Muscle layer of colon (tissue), 2 donors: ENCODE data around the gene SLC25A24.
"Not testable (repeated sequence)": the region's sequence is repeated elsewhere in the genome, so short reads cannot be mapped to it uniquely, and the experiment has no call there.

Experiments used
- H3K27ac ChIP-seq: one replicate; pipeline ENCODE4 v1.7.0; 2013; ENCODE audit warnings: low read depth, mild to moderate bottlenecking, low read length, moderate library complexity
- H3K27me3 ChIP-seq, 2 donors: one replicate each; pipeline ENCODE4 v1.7.0; 2013; ENCODE audit warnings: low read length in 2 of 2, mild to moderate bottlenecking in 2 of 2; ENCODE audit not compliant: insufficient read depth in 2 of 2, control insufficient read depth in 1 of 2
- H3K36me3 ChIP-seq: one replicate; pipeline ENCODE4 v1.7.0; 2013; ENCODE audit warnings: mild to moderate bottlenecking, low read length; ENCODE audit not compliant: insufficient read depth
- H3K4me1 ChIP-seq: one replicate; pipeline ENCODE4 v1.7.0; 2013; ENCODE audit warnings: mild to moderate bottlenecking, low read length; ENCODE audit not compliant: insufficient read depth
- H3K4me3 ChIP-seq, 2 donors: one replicate each; pipeline ENCODE4 v1.7.0; 2013; ENCODE audit warnings: low read length in 2 of 2, low read depth in 1 of 2, mild to moderate bottlenecking in 1 of 2, moderate library complexity in 1 of 2
- H3K9ac ChIP-seq: one replicate; pipeline ENCODE4 v1.7.0; 2013; ENCODE audit warnings: low read length
- H3K9me3 ChIP-seq: one replicate; pipeline ENCODE4 v1.7.0; 2013; ENCODE audit warnings: mild to moderate bottlenecking, low read length
- donor health status: abdominal sarcoma.
- donor health status: Adenocarcinoma of cecum.

Gene SLC25A24

DNA sequence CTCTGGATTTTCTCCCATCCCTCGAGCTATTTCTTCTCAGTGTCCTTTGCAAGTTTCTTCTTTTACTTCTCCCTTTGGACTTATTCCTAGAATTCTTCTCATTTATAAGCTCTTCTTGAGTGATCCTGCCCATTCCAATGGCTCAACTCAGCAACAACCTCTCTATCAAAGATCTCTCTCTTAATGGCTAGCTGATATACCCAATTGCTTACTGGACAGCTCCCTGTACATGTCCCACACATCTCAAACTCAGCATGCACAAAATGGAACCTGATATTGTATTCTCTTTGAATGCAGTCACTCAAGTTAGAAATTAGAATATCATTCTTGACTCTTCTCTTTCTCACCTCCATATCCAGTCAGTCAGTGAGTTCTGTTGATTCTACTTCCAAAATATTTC lies 48.6 kb downstream of the SLC25A24 start:
- no peak overlapping the region for H3K4me3 ChIP-seq
- no peak overlapping the region for H3K9ac ChIP-seq
- H3K27ac ChIP-seq, result no peak overlapping the region
- peaks cover 36% of the 10 kb centered on the region for H3K36me3 ChIP-seq
- no peaks in the 10 kb centered on the region for H3K4me1 ChIP-seq
- no peaks in the 10 kb centered on the region for H3K27me3 ChIP-seq
- H3K9me3 ChIP-seq, result no peaks in the 10 kb centered on the region

DNA sequence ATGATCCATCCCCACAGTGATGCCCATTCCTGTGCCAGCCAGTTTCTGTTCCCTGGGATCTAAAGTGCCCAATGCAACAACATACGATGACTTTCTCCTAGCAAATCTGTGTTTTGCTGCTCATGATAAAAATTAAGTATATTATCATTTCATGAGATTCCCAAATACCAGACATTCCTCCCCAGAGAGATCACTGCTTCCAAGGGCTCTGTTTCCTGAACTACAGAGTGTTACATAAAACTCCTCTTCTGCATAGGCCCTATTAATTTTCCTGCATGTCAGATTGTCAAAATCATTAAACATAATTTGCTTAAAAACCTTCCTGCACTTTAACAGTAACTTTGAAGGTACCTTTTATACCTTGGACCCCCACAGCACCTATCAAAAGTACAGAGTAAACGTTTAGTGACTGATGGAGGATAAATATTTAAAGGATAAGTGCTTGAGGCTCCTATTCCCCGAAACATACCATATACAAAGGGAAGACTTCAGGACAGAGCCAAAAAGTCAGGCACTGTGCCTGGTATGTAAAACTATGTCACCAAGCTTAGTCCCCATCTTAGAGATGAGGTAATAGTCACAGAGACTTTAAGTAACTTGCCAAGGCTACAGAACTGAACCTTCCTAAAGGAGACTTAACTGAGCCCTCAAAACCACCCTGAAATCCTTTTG lies 50.2 kb downstream of the SLC25A24 start:
- Histone ChIP-seq H3K36me3 (peaks cover 36% of the 10 kb centered on the region), H3K9ac (no peak overlapping the region), H3K27ac (no peak overlapping the region), H3K4me1 (no peaks in the 10 kb centered on the region), H3K27me3 (no peaks in the 10 kb centered on the region), H3K9me3 (no peaks in the 10 kb centered on the region), H3K4me3 (no peak overlapping the region)

DNA sequence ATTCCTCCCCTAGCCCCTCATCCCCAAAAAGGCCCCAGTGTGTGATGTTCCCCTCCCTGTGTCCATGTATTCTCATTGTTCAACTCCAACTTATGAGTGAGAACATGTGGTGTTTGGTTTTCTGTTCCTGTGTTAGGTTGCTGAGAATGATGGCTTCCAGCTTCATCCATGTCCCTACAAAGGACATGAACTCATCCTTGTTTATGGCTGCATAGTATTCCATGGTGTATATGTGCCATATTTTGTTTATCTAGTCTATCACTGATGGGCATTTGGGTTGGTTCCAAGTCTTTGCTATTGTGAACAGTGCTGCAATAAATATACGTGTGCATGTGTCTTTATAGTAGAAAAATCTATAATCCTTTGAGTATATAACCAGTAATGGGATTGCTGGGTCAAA lies 55.6 kb downstream of the SLC25A24 start:
- not testable (repeated sequence) for H3K27me3 ChIP-seq, H3K4me1 ChIP-seq, H3K9ac ChIP-seq, H3K4me3 ChIP-seq, H3K27ac ChIP-seq, H3K9me3 ChIP-seq
- peaks cover 23% of the 10 kb centered on the region for H3K36me3 ChIP-seq

DNA sequence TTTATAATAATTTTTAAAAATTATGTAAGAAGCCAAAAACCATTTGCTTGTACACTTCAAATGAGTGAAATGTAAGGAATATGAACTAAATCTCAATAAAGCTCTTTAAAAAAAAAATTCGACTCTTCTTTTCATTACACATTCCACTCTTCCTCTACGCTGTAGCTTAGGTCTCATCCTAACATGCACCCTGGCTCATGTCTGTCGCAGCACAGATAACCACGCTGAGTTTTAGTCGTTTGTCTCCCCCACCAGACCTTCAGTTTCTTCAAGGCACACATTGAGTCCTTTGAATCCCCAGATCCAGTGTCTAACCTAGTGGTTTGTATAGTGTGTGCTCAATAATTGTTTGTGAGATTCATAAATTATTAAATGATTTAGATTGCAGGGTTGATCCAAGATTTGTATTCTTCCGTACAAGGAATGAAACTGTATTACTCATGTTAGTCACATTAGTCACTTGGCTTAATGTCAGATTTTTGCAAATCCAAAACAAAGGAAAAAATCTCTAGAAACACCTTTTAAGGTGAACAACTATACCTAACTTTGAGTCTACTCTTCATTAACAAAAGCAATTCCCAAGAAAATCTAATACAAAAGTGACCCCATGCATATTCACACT lies 57.3 kb downstream of the SLC25A24 start:
- H3K36me3 ChIP-seq, result peaks cover 26% of the 10 kb centered on the region
- no peak overlapping the region for H3K9ac ChIP-seq
- no peaks in the 10 kb centered on the region for H3K4me1 ChIP-seq
- H3K9me3 ChIP-seq, result no peaks in the 10 kb centered on the region
- H3K4me3 ChIP-seq, result no peak overlapping the region
- H3K27me3 ChIP-seq, result no peaks in the 10 kb centered on the region
- H3K27ac ChIP-seq, result no peak overlapping the region

DNA sequence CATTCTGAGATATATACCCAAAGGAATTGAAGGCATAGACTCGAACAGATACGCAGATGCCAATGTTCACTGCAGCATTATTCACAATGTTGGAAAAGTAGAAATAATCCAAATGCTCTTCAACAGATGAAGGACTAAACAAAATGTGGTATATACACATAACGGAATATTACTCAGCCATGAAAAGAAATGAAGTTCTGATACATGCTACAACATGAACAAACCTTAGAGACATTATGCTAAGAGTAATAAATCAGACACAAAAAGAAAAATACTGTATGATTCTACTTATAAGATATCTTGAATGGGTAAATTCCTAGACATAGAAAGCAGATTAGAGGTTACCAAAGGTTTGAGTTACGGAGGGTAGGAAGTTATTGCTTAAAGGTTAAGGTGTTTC lies 57.9 kb downstream of the SLC25A24 start:
- H3K27ac ChIP-seq, result no peak overlapping the region
- peaks cover 20% of the 10 kb centered on the region for H3K36me3 ChIP-seq
- H3K9me3 ChIP-seq, result no peaks in the 10 kb centered on the region
- no peaks in the 10 kb centered on the region for H3K27me3 ChIP-seq
- no peaks in the 10 kb centered on the region for H3K4me1 ChIP-seq
- H3K4me3 ChIP-seq, result no peak overlapping the region
- no peak overlapping the region for H3K9ac ChIP-seq

DNA sequence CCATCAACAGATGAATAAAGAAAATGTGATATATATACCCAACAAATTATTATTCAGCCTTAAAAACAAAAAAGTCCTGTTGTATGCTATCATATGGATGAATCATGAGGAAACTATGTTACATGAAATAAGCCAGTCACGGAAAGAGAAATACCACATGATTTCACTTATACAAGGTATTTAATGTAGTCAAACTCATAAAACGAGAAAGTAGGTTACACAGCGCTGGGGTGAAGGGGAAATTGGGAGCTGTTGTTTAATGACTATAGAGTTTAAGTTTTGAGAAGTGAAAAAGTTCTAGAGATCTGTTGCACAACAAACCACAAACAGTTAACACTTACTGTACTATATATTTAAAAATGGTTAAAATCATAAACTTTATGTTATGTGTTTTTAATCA lies 58.5 kb downstream of the SLC25A24 start:
- H3K27me3 ChIP-seq, result no peaks in the 10 kb centered on the region
- no peak overlapping the region for H3K9ac ChIP-seq
- H3K4me3 ChIP-seq, result no peak overlapping the region
- peaks cover 23% of the 10 kb centered on the region for H3K36me3 ChIP-seq
- H3K4me1 ChIP-seq, result no peaks in the 10 kb centered on the region
- H3K9me3 ChIP-seq, result no peaks in the 10 kb centered on the region
- H3K27ac ChIP-seq, result no peak overlapping the region

DNA sequence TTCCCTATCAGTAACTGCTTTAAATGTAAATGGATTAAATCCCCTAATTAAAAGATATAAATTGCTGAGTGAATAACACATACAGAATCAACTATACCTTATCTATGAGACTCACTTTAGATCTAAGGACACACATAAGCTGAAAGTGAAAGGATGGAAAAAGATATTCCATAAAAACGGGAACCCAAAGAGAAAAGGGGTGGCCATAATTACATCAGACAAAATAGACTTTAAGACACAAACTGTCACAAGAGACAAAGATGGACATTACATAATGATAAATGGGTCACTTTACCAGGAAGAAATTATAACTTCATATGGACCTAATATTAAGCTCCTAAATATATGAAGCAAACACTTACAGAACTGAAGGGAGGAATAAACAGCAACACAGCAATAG lies 59.2 kb downstream of the SLC25A24 start:
- no peak overlapping the region for H3K4me3 ChIP-seq
- no peaks in the 10 kb centered on the region for H3K27me3 ChIP-seq
- no peak overlapping the region for H3K9ac ChIP-seq
- H3K9me3 ChIP-seq, result no peaks in the 10 kb centered on the region
- no peak overlapping the region for H3K27ac ChIP-seq
- no peaks in the 10 kb centered on the region for H3K4me1 ChIP-seq
- H3K36me3 ChIP-seq, result peaks cover 23% of the 10 kb centered on the region

DNA sequence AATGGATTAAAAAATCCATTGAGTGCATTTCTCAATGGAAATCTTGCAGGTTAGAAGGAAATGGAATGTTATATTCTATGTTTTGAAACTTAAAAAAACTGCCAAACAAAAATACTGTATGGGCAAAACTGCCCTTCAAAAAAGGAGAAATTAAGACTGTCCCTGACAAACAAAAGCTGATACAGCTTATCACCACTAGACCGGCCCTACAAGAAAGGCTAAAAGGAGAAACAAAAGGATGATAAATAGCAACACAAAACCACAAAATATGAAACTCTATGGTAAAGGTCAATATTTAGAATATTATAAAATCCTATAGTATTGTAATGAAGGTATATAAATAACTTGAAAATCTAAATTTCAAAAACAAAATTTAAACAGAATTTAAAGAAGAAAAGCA lies 60.0 kb downstream of the SLC25A24 start:
- Histone ChIP-seq H3K36me3 (peaks cover 28% of the 10 kb centered on the region), H3K4me1 (no peaks in the 10 kb centered on the region), H3K4me3 (no peak overlapping the region), H3K9ac (no peak overlapping the region), H3K27ac (no peak overlapping the region), H3K9me3 (no peaks in the 10 kb centered on the region), H3K27me3 (no peaks in the 10 kb centered on the region)

DNA sequence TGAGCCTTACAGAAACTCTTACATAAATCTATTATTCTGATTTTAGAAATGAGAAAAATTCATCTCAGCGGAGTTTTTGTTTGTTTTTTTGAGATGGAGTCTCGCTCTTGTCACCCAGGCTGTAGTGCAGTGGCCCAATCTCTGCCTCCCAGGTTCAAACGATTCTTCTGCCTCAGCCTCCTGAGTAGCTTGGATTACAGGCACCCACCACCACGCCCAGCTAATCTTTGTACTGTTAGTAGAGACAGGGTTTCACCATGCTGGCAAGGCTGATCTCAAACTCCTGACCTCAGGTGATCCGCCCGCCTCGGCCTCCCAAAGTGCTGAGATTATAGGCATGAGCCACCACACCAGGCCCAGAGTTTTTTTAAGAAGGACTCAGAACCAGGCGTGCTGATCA lies 60.6 kb downstream of the SLC25A24 start:
- not testable (repeated sequence) for H3K27me3 ChIP-seq, H3K27ac ChIP-seq, H3K4me3 ChIP-seq, H3K4me1 ChIP-seq, H3K9ac ChIP-seq, H3K9me3 ChIP-seq
- peaks cover 28% of the 10 kb centered on the region for H3K36me3 ChIP-seq

DNA sequence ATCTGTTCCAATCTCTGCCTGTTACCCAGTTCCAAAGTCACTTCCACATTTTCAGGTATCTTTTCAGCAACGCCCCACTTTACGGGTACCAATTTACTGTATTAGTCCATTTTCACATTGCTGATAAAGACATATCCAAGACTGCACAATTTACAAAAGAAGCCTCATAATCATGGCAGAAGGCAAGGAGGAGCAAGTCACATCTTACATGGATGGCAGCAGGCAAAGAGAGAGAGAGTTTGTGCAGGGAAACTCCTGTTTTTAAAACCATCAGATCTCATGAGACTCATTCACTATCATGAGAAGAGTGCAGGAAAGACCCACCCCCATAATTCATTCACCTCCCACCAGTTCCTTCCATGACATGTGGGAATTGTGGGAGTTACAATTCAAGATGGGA lies 67.0 kb downstream of the SLC25A24 start:
- not testable (repeated sequence) for H3K9ac ChIP-seq, H3K9me3 ChIP-seq, H3K4me1 ChIP-seq, H3K4me3 ChIP-seq, H3K27ac ChIP-seq, H3K27me3 ChIP-seq
- peaks cover 22% of the 10 kb centered on the region for H3K36me3 ChIP-seq

DNA sequence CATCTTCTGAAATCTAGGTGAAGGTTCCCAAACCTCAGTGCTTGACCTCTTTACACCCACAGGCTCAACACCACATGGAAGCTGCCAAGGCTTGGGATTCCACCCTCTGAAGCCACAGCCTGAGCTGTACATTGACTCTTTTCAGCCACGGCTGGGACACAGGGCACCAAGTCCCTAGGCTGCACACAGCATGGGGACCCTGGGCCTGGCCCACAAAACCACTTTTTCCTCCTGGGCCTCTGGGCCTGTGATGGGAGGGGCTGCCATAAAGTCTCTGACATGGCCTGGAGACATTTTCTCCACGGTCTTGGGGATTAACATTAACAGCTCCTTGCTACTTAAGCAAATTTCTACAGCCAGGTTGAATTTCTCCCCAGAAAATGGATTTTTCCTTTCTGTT lies 67.8 kb downstream of the SLC25A24 start:
- not testable (repeated sequence) for H3K4me1 ChIP-seq, H3K27ac ChIP-seq, H3K9me3 ChIP-seq, H3K27me3 ChIP-seq, H3K9ac ChIP-seq, H3K4me3 ChIP-seq
- peaks cover 19% of the 10 kb centered on the region for H3K36me3 ChIP-seq

DNA sequence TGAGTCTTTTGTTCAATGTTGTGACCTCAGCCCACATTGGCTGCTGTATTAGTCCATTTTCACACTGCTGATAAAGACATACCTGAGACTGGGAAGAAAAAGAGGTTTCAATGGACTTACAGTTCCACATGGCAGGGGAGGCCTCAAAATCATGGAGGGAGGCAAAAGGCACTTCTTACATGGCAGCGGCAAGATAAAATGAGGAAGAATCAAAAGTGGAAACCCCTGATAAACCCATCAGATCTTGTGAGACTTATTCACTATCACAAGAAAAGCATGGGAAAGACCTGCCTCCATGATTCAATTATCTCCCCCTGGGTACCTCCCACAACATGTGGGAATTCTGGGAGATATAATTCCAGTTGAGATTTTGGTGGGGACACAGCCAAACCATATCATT lies 68.9 kb downstream of the SLC25A24 start:
- H3K9ac ChIP-seq, result not testable (repeated sequence)
- H3K36me3 ChIP-seq, result peaks cover 16% of the 10 kb centered on the region

More for the DNA sequence above, 68.9 kb downstream of the SLC25A24 start:
- H3K4me1 ChIP-seq, H3K9me3 ChIP-seq, H3K27me3 ChIP-seq, H3K4me3 ChIP-seq, H3K27ac ChIP-seq: not testable (repeated sequence)
